ENCODE data around the gene HNF4A.
A peak's percentile ranks its signal among the peaks of the same experiment; 100 is the strongest.
"Not testable (repeated sequence)": the region's sequence is repeated elsewhere in the genome, so short reads cannot be mapped to it uniquely, and the experiment has no call there.

Gene HNF4A

GRCh38 chr20:44355498-44356352 lies at the start of gene HNF4A:
TSS of gene HNF4A (plus strand) at chr20:44355699. CDS start at chr20:44355805, 106 bp downstream.
- DNase-seq: no peak

GRCh38 chr20:44306927-44307326 lies 48.6 kb upstream of the HNF4A start:
- DNase-seq: no peak

GRCh38 chr20:44309763-44310663 lies 45.5 kb upstream of the HNF4A start:
- DNase-seq: no peak

- DNase-seq: peak; percentile 97 to 98
These were observed 44.5 kb upstream of the HNF4A start, which contains the start of gene FITM2 for GRCh38 chr20:44310664-44311639. TSS of gene FITM2 (minus strand) at chr20:44311202. CDS start at chr20:44311148, 54 bp downstream.

- DNase-seq: no peak
These were observed 40.6 kb upstream of the HNF4A start for GRCh38 chr20:44314870-44315269.

- no peak for DNase-seq
These were observed 35.6 kb upstream of the HNF4A start for GRCh38 chr20:44319839-44320422.

- no peak for DNase-seq
These were observed 31.2 kb upstream of the HNF4A start for GRCh38 chr20:44324343-44324742.

GRCh38 chr20:44326391-44327159 lies 28.9 kb upstream of the HNF4A start:
- peak; percentile 21 to 48 for DNase-seq

GRCh38 chr20:44327748-44328147 lies 27.8 kb upstream of the HNF4A start:
- not testable (repeated sequence) for DNase-seq

- no peak for DNase-seq
These were observed 27.1 kb upstream of the HNF4A start for GRCh38 chr20:44328428-44328827.

- no peak for DNase-seq
These were observed 24.3 kb upstream of the HNF4A start for GRCh38 chr20:44331201-44331600.

GRCh38 chr20:44334306-44334705 lies 21.2 kb upstream of the HNF4A start:
- DNase-seq: no peak

- no peak for DNase-seq
These were observed 20.8 kb upstream of the HNF4A start for GRCh38 chr20:44334709-44335108.

GRCh38 chr20:44335675-44336074 lies 19.8 kb upstream of the HNF4A start:
- no peak for DNase-seq

GRCh38 chr20:44336086-44336485 lies 19.4 kb upstream of the HNF4A start:
- no peak for DNase-seq

GRCh38 chr20:44336725-44337380 lies 18.6 kb upstream of the HNF4A start, which contains the start of gene R3HDML:
TSS of gene R3HDML (plus strand) at chr20:44337043. CDS start at chr20:44337158, 115 bp downstream.
- no peak for DNase-seq

- DNase-seq: no peak
These were observed 13.3 kb upstream of the HNF4A start for GRCh38 chr20:44342248-44342647.

GRCh38 chr20:44343162-44343675 lies 12.3 kb upstream of the HNF4A start:
- DNase-seq: no peak

- no peak for DNase-seq
These were observed 10.8 kb upstream of the HNF4A start for GRCh38 chr20:44344723-44345122.

GRCh38 chr20:44345147-44345546 lies 10.4 kb upstream of the HNF4A start:
- DNase-seq: no peak

Measured in activated CD4-positive, alpha-beta T cell treated with anti-CD3 and anti-CD28 coated beads for 4 hours (primary cell).